H1 (cell line): Measurements from ENCODE around the gene NUP133. TPM values are rescaled to one million over a fixed set of nuclear protein-coding genes. Genes with fewer than 3 reads are reported as not detected.

Experiments
- CTCF ChIA-PET: fragments of 300-600 bp; sonication (Branson Sonifier 250); formaldehyde crosslinking; loops from one replicate; lab custom pipeline; 2021; ENCODE audit not compliant: partially characterized antibody; lab: Charles Lee
- POLR2A ChIA-PET: fragments of 300-600 bp; sonication (Branson Sonifier 250); formaldehyde crosslinking; loops from one replicate; lab custom pipeline; 2021; ENCODE audit warnings: inconsistent platforms; ENCODE audit not compliant: partially characterized antibody; lab: Charles Lee
- DNase-seq, 2 experiments: peaks; one replicate each; pipeline versions ENCODE4 v3.0.0 to v3.0.0-alpha.2; 2010 to 2022; ENCODE audit warnings: low spot score in 2 of 2, low read depth in 1 of 2, mixed read lengths in 1 of 2
- FAIRE-seq: peaks from 2 replicates; lab custom pipeline; 2011; peaks lifted over from hg19 to GRCh38; lab: Jason Lieb, UNC
- H2AFZ ChIP-seq: 2 replicates; pipeline ENCODE4 v1.8.1; 2012; ENCODE audit warnings: low read length, inconsistent platforms
- H2AK5ac ChIP-seq: 2 replicates; pipeline ENCODE4 v1.6.1; 2013; ENCODE audit warnings: low read depth, low read length
- H2BK120ac ChIP-seq: replicated peaks from 2 replicates; pipeline ENCODE3; 2013; ENCODE audit warnings: low read depth, low read length, inconsistent platforms
- H2BK12ac ChIP-seq: 2 replicates; pipeline ENCODE4 v1.6.1; 2013; ENCODE audit warnings: low read depth, low read length
- H2BK15ac ChIP-seq: 2 replicates; pipeline ENCODE4 v1.6.1; 2013; ENCODE audit warnings: low read length
- H2BK20ac ChIP-seq: 2 replicates; pipeline ENCODE4 v1.6.1; 2013; ENCODE audit warnings: low read length
- H2BK5ac ChIP-seq: 2 replicates; pipeline ENCODE4 v1.6.1; 2013; ENCODE audit warnings: low read depth, low read length
- H3K14ac ChIP-seq: 2 replicates; pipeline ENCODE4 v1.6.1; 2013; ENCODE audit warnings: inconsistent platforms; ENCODE audit not compliant: insufficient read length
- H3K18ac ChIP-seq: 2 replicates; pipeline ENCODE4 v1.6.1; 2013; ENCODE audit warnings: low read length; ENCODE audit errors: extremely low read depth
- H3K23ac ChIP-seq: 2 replicates; pipeline ENCODE4 v1.6.1; 2013; ENCODE audit warnings: inconsistent platforms; ENCODE audit not compliant: insufficient read length
- H3K23me2 ChIP-seq: 2 replicates; pipeline ENCODE4 v1.6.1; 2013; ENCODE audit warnings: low read depth, low read length
- H3K27ac ChIP-seq: 2 replicates; pipeline ENCODE4 v1.6.1; 2011; ENCODE audit warnings: low read depth, low read length, inconsistent platforms
- H3K27me3 ChIP-seq, 4 experiments: replicated peaks in 1 of 4; 1 replicate in 1 of 4; 2 replicates in 3 of 4; pipeline versions ENCODE4 v1.6.1 to v1.8.1; 2011 to 2013; ENCODE audit warnings: low read length in 3 of 4, mild to moderate bottlenecking in 3 of 4, inconsistent platforms in 2 of 4, mixed read lengths in 2 of 4, moderate library complexity in 1 of 4; ENCODE audit not compliant: control insufficient read depth in 3 of 4, insufficient read depth in 3 of 4; ENCODE audit errors: extremely low read depth in 1 of 4
- H3K36me3 ChIP-seq, 4 experiments: 2 replicates each; pipeline versions ENCODE4 v1.6.1 to v1.8.1; 2011 to 2013; ENCODE audit warnings: mild to moderate bottlenecking in 4 of 4, low read length in 3 of 4, moderate library complexity in 2 of 4, control low read depth in 1 of 4, inconsistent platforms in 1 of 4; ENCODE audit not compliant: insufficient read depth in 4 of 4, control insufficient read depth in 2 of 4
- H3K4ac ChIP-seq: replicated peaks from 2 replicates; pipeline ENCODE3; 2013; ENCODE audit warnings: low read length, low read depth, mixed read lengths, inconsistent platforms; ENCODE audit not compliant: insufficient read length
- H3K4me1 ChIP-seq, 4 experiments: replicated peaks in 1 of 4; 1 replicate in 1 of 4; 2 replicates in 3 of 4; pipeline versions ENCODE4 v1.6.1 to v1.8.1; 2011 to 2013; ENCODE audit warnings: low read length in 3 of 4, inconsistent platforms in 2 of 4, mixed read lengths in 1 of 4; ENCODE audit not compliant: insufficient read depth in 4 of 4, control insufficient read depth in 3 of 4
- H3K4me2 ChIP-seq, 2 experiments: 2 replicates each; pipeline versions ENCODE4 v1.6.1 to v1.8.1; 2011 to 2013; ENCODE audit warnings: low read depth in 2 of 2, low read length in 2 of 2, control low read depth in 1 of 2, inconsistent platforms in 1 of 2, mild to moderate bottlenecking in 1 of 2; ENCODE audit not compliant: insufficient read depth in 1 of 2
- H3K4me3 ChIP-seq, 4 experiments: fragments of 200-600, 300-600 bp in 1 of 4; sonication (generic), shearing (Covaris generic), sonication (Bioruptor Twin) in 1 of 4; 2 replicates each; pipeline versions ENCODE4 v1.5.1 to v1.8.1; 2011 to 2016; ENCODE audit warnings: low read length in 4 of 4, low read depth in 3 of 4, control low read depth in 2 of 4, inconsistent platforms in 2 of 4, mild to moderate bottlenecking in 2 of 4, mixed read lengths in 1 of 4, moderate library complexity in 1 of 4; ENCODE audit not compliant: insufficient read depth in 2 of 4; ENCODE audit errors: extremely low read depth in 1 of 4
- H3K56ac ChIP-seq: replicated peaks from 2 replicates; pipeline ENCODE3; 2013; ENCODE audit warnings: low read depth, mild to moderate bottlenecking, mixed read lengths, low read length, inconsistent platforms; ENCODE audit not compliant: insufficient read length
- H3K79me1 ChIP-seq: 2 replicates; pipeline ENCODE4 v1.6.1; 2013; ENCODE audit warnings: low read depth, low read length, control low read depth
- H3K79me2 ChIP-seq, 2 experiments: 2 replicates each; pipeline versions ENCODE4 v1.6.1 to v1.8.1; 2012 to 2013; ENCODE audit warnings: low read length in 2 of 2, mild to moderate bottlenecking in 2 of 2, inconsistent platforms in 1 of 2; ENCODE audit not compliant: insufficient read depth in 2 of 2, control insufficient read depth in 1 of 2
- H3K9ac ChIP-seq, 4 experiments: replicated peaks in 1 of 4; 1 replicate in 1 of 4; 2 replicates in 3 of 4; pipeline versions ENCODE4 v1.6.1 to v1.8.1; 2011 to 2013; ENCODE audit warnings: low read depth in 3 of 4, low read length in 3 of 4, control low read depth in 2 of 4, mild to moderate bottlenecking in 2 of 4, moderate library complexity in 2 of 4, inconsistent platforms in 1 of 4; ENCODE audit errors: extremely low read depth in 1 of 4
- H3K9me3 ChIP-seq, 2 experiments: 2 replicates each; pipeline versions ENCODE4 v1.6.1 to v1.8.1; 2012 to 2013; ENCODE audit warnings: mild to moderate bottlenecking in 2 of 2, moderate library complexity in 2 of 2, control low read depth in 1 of 2, inconsistent platforms in 1 of 2, low read depth in 1 of 2, low read length in 1 of 2, mixed read lengths in 1 of 2; ENCODE audit not compliant: insufficient read depth in 2 of 2
- H4K20me1 ChIP-seq, 2 experiments: replicated peaks in 1 of 2; 2 replicates each; pipeline versions ENCODE3 to v1.8.1; 2011 to 2013; ENCODE audit warnings: inconsistent platforms in 2 of 2, low read length in 2 of 2, mild to moderate bottlenecking in 1 of 2; ENCODE audit not compliant: insufficient read depth in 2 of 2, control insufficient read depth in 1 of 2
- H4K5ac ChIP-seq: 2 replicates; pipeline ENCODE4 v1.6.1; 2013; ENCODE audit warnings: low read length, low read depth, mixed read lengths, inconsistent platforms; ENCODE audit not compliant: insufficient read length
- H4K8ac ChIP-seq: 2 replicates; pipeline ENCODE4 v1.8.0; 2013; ENCODE audit warnings: mild to moderate bottlenecking, moderate library complexity, low read length, inconsistent platforms; ENCODE audit not compliant: insufficient read depth; ENCODE audit errors: extremely low read depth
- H4K91ac ChIP-seq: replicated peaks from 2 replicates; pipeline ENCODE3; 2013; ENCODE audit warnings: low read length, mixed read lengths, inconsistent platforms; ENCODE audit not compliant: insufficient read length
- BRCA1 ChIP-seq: IDR thresholded peaks from 2 replicates; pipeline ENCODE4 v1.6.1; 2012; ENCODE audit warnings: low read depth, low read length, improper control_type of control experiment
- CBX5 ChIP-seq: fragments of 300-800, 300-1000 bp; sonication (generic); IDR thresholded peaks from 2 replicates; pipeline ENCODE4 v1.7.1; 2016; ENCODE audit warnings: antibody characterized with exemption, low read length, low read depth
- HDAC2 ChIP-seq, 2 experiments: fragments of 300-600 bp in 1 of 2; sonication (generic) in 1 of 2; IDR thresholded peaks; 2 replicates each; pipeline ENCODE4 v1.6.1; 2011 to 2012; ENCODE audit warnings: low read depth in 2 of 2, low read length in 2 of 2, mild to moderate bottlenecking in 2 of 2, moderate library complexity in 2 of 2, borderline replicate concordance in 1 of 2, inconsistent platforms in 1 of 2
- MAFK ChIP-seq: IDR thresholded peaks from 2 replicates; pipeline ENCODE4 v1.6.1; 2012; ENCODE audit warnings: low read depth, mild to moderate bottlenecking, improper control_type of control experiment, low read length
- MAX ChIP-seq: IDR thresholded peaks from 2 replicates; pipeline ENCODE4 v1.6.1; 2012; ENCODE audit warnings: inconsistent platforms
- NANOG ChIP-seq: IDR thresholded peaks from 2 replicates; pipeline ENCODE4 v1.6.1; 2011; ENCODE audit warnings: low read length, low read depth, mild to moderate bottlenecking, inconsistent platforms; ENCODE audit not compliant: insufficient read depth, poor library complexity, severe bottlenecking
- RXRA ChIP-seq: IDR thresholded peaks from 2 replicates; pipeline ENCODE4 v1.6.1; 2011; ENCODE audit warnings: low read depth, mild to moderate bottlenecking, low read length, moderate library complexity; ENCODE audit not compliant: insufficient read depth
- WGBS, 2 experiments: shearing (Covaris generic) in 1 of 2; methylation state at CpG; one replicate each; pipeline versions ENCODE4 v1.1.6 to v1.1.7; 2013 to 2015; ENCODE audit warnings: low lambda C conversion rate in 2 of 2, mixed read lengths in 2 of 2, inconsistent platforms in 1 of 2, low coverage in 1 of 2, missing lambda C conversion rate in 1 of 2; ENCODE audit not compliant: insufficient replicate concordance in 2 of 2, insufficient coverage in 1 of 2, insufficient read length in 1 of 2; ENCODE audit errors: extremely low coverage in 1 of 2, missing lambda C conversion rate in 1 of 2; 5-methylcytosine and 5-hydroxymethylcytosine counted together
- polyA plus RNA-seq, 7 experiments: library from polyadenylated mRNA; depleted of rRNA in 3 of 7; stranded (reverse) in 5 of 7; unstranded in 2 of 7; fragments of >200 nt in 5 of 7; fragments of 200-250 nt in 2 of 7; gene quantifications; 1 replicate in 5 of 7; 2 replicates in 1 of 7; 4 replicates in 1 of 7; pipeline versions ENCODE4 v1.2.1 to v1.2.3, GENCODE V29; 2011 to 2013; ENCODE audit warnings: missing spikeins in 2 of 7, mixed read lengths in 2 of 7
- total RNA-seq: library from RNA; stranded (reverse); fragmentation: NEBNext Ultra II Directional; extraction: Animal tissue kit (Norgen Biotek cat#: 25700); gene quantifications from 2 replicates; pipeline ENCODE4 v1.2.1, GENCODE V29; 2021

The NUP133 gene
- total and polyA plus RNA-seq, 2 of the 8 experiments (the other 6 are each of a cell fraction or from before 2014, with no cell fraction given) = 20.6 to 72.1 TPM

GRCh38 chr1:229508823-229509337 is 739 bp upstream of the NUP133 start:
- FAIRE-seq = no peak
- CTCF ChIA-PET = interaction anchor here (0.6 to 1.9 kb wide), 7 partner anchors 9 to 855 kb away, joined by 3 to 10 read pairs (median 4); no protein-coding TSS in a partner anchor
- Histone ChIP-seq H2BK5ac (peak overlapping the region; percentile 71), H2AFZ (peak overlapping the region; percentile 99), H4K91ac (no peak overlapping the region), H4K5ac (peak overlapping the region; percentile 73), H3K4me1 (peaks cover 0 to 5% (median 3%) of the 10 kb centered on the region in 4 experiments; a peak in 6 of 7 replicates), H3K23me2 (peaks cover 11% of the 10 kb centered on the region), H3K4me2 (peak overlapping the region; percentile 93 to 95), H3K4me3 (peak overlapping the region; percentile 90 to 100 (median 95)), H2AK5ac (peak overlapping the region; percentile 70; the same call in 1 of the 2 replicates), H4K20me1 (no peaks in the 10 kb centered on the region), H3K14ac (no peak overlapping the region), H3K36me3 (peaks cover 0 to 14% (median 1%) of the 10 kb centered on the region in 4 experiments; a peak in 3 of 8 replicates), H3K56ac (no peak overlapping the region), H2BK15ac (no peak overlapping the region), H3K9me3 (no peaks in the 10 kb centered on the region), H3K79me1 (no peaks in the 10 kb centered on the region; the same call in none of the 2 replicates), H3K79me2 (peaks cover 6 to 22% of the 10 kb centered on the region in 2 experiments; a peak in 3 of 4 replicates), H2BK120ac (no peak overlapping the region), H3K4ac (no peak overlapping the region), H3K27me3 (no peaks in the 10 kb centered on the region), H3K23ac (no peak overlapping the region), H3K9ac (peak overlapping the region; percentile 89 to 98 (median 96)), H3K18ac (no peak overlapping the region), H2BK12ac (peak overlapping the region; percentile 33; the same call in 1 of the 2 replicates), H4K8ac (peak overlapping the region; percentile 58; the same call in 1 of the 2 replicates), H3K27ac (peak overlapping the region; percentile 94), H2BK20ac (no peak overlapping the region)
- no peak for DNase-seq
- POLR2A ChIA-PET = interaction anchor here (0.7 to 2.2 kb wide), 20 partner anchors 9 to 280 kb away, joined by 3 to 13 read pairs (median 4); partner anchors contain the start of genes ABCB10, ACTA1 and RAB4A
- WGBS, 2 experiments = 90% methylated on average over 7 of the region's 7 CpGs; no CpG with 5 or more reads in 1 of the 2 experiments
- TF ChIP-seq CBX5 = no peak
- TF ChIP-seq NANOG = no peak
- TF ChIP-seq HDAC2 (IDR thresholded peaks at IDR 0.05; ENCODE audit: borderline replicate concordance in 1 of 2, low read depth in 2 of 2, low read length in 2 of 2) = no peak
- no peak for TF ChIP-seq RXRA
- TF ChIP-seq BRCA1 = no peak
- no peak for TF ChIP-seq MAX
- TF ChIP-seq MAFK = no peak
